Endothelial cell of umbilical vein (primary cell): ENCODE measurements around the gene RRP1B. TPM values are rescaled to one million over a fixed set of nuclear protein-coding genes. Genes with fewer than 3 reads are reported as not detected.

Source experiments
- BruUV-seq: library from RNA; stranded (reverse); fragments of 400-500 nt; replicated peaks from 2 replicates; lab custom pipeline; 2021; lab: Mats Ljungman, UMichigan
- CTCF ChIA-PET: fragments of 300-600, 350-600 bp; sonication (Branson Sonifier 250); formaldehyde crosslinking; loops from one replicate; lab custom pipeline; 2021; ENCODE audit warnings: antibody characterized with exemption, inconsistent platforms; lab: Charles Lee
- POLR2A ChIA-PET: fragments of 300-600, 350-600 bp; sonication (Branson Sonifier 250); formaldehyde crosslinking; loops from one replicate; lab custom pipeline; 2021; ENCODE audit warnings: antibody characterized with exemption, inconsistent platforms; lab: Charles Lee
- DNase-seq: peaks from one replicate; pipeline ENCODE4 v3.0.0-alpha.2; 2011; ENCODE audit warnings: low read depth, low spot score
- FAIRE-seq: peaks from 2 replicates; lab custom pipeline; 2011; peaks lifted over from hg19 to GRCh38; lab: Jason Lieb, UNC
- H2AFZ ChIP-seq: 2 replicates; pipeline ENCODE4 v1.6.0; 2012; ENCODE audit warnings: low read depth, low read length, control low read depth, inconsistent platforms
- H3K27ac ChIP-seq: 2 replicates; pipeline ENCODE4 v1.5.1; 2011; ENCODE audit warnings: low read depth, mild to moderate bottlenecking, control low read depth, low read length, moderate library complexity; ENCODE audit not compliant: insufficient read depth
- H3K27me3 ChIP-seq, 2 experiments: 2 replicates each; pipeline versions ENCODE4 v1.6.0 to v1.6.1; 2011; ENCODE audit warnings: low read length in 2 of 2, mixed read lengths in 1 of 2; ENCODE audit not compliant: control insufficient read depth in 2 of 2, insufficient read depth in 2 of 2
- H3K36me3 ChIP-seq, 2 experiments: 2 replicates in 1 of 2; 3 replicates in 1 of 2; pipeline ENCODE4 v1.5.1; 2011; ENCODE audit warnings: low read length in 2 of 2, mild to moderate bottlenecking in 1 of 2, moderate library complexity in 1 of 2; ENCODE audit not compliant: control insufficient read depth in 2 of 2, insufficient read depth in 2 of 2; ENCODE audit errors: extremely low read depth in 1 of 2
- H3K4me1 ChIP-seq: 3 replicates; pipeline ENCODE4 v1.5.1; 2011; ENCODE audit warnings: mild to moderate bottlenecking, low read length; ENCODE audit not compliant: control insufficient read depth, insufficient read depth; ENCODE audit errors: extremely low read depth
- H3K4me2 ChIP-seq: 2 replicates; pipeline ENCODE4 v1.6.1; 2011; ENCODE audit warnings: low read length, control low read depth, mixed read lengths; ENCODE audit not compliant: insufficient read depth
- H3K4me3 ChIP-seq, 3 experiments: fragments of 200-600 bp in 1 of 3; sonication (generic), shearing (Covaris generic) in 1 of 3; replicated peaks in 1 of 3; 2 replicates each; pipeline ENCODE4 v1.5.1; 2011 to 2016; ENCODE audit warnings: control low read depth in 3 of 3, low read length in 3 of 3, mild to moderate bottlenecking in 2 of 3, inconsistent platforms in 1 of 3, low read depth in 1 of 3, moderate library complexity in 1 of 3; ENCODE audit not compliant: insufficient read depth in 1 of 3
- H3K79me2 ChIP-seq: 2 replicates; pipeline ENCODE4 v1.6.0; 2012; ENCODE audit warnings: low read length, inconsistent platforms; ENCODE audit not compliant: control insufficient read depth, insufficient read depth
- H3K9ac ChIP-seq: replicated peaks from 2 replicates; pipeline ENCODE3; 2011; ENCODE audit warnings: low read length, control low read depth; ENCODE audit not compliant: insufficient read depth; ENCODE audit errors: extremely low read depth
- H3K9me1 ChIP-seq: replicated peaks from 3 replicates; pipeline ENCODE4 v1.6.0; 2011; ENCODE audit warnings: mild to moderate bottlenecking, low read length; ENCODE audit not compliant: control insufficient read depth, insufficient read depth; ENCODE audit errors: extremely low read depth
- H3K9me3 ChIP-seq: replicated peaks from 2 replicates; pipeline ENCODE4 v1.5.1; 2012; ENCODE audit warnings: low read length, inconsistent platforms; ENCODE audit not compliant: control insufficient read depth, insufficient read depth
- H4K20me1 ChIP-seq: replicated peaks from 2 replicates; pipeline ENCODE3; 2011; ENCODE audit warnings: mild to moderate bottlenecking, low read length; ENCODE audit not compliant: control insufficient read depth, insufficient read depth; ENCODE audit errors: extremely low read depth
- EZH2 ChIP-seq: IDR thresholded peaks from 2 replicates; pipeline ENCODE4 v1.6.1; 2012; ENCODE audit warnings: borderline replicate concordance, low read depth, mild to moderate bottlenecking, moderate library complexity, low read length, inconsistent platforms; ENCODE audit not compliant: severe bottlenecking
- FOS ChIP-seq: IDR thresholded peaks from 2 replicates; pipeline ENCODE4 v1.6.1; 2011; ENCODE audit warnings: mild to moderate bottlenecking, low read length, moderate library complexity, borderline replicate concordance; ENCODE audit not compliant: insufficient read depth
- GATA2 ChIP-seq: IDR thresholded peaks from 2 replicates; pipeline ENCODE4 v1.7.0; 2011; ENCODE audit warnings: low read depth, mild to moderate bottlenecking, moderate library complexity, mixed read lengths, low read length; ENCODE audit not compliant: insufficient read length, insufficient read depth
- JUN ChIP-seq: IDR thresholded peaks from 2 replicates; pipeline ENCODE4 v1.6.1; 2011; ENCODE audit warnings: borderline replicate concordance, low read depth; ENCODE audit not compliant: insufficient read length, insufficient read depth
- MAX ChIP-seq: IDR thresholded peaks from 2 replicates; pipeline ENCODE4 v1.6.1; 2011; ENCODE audit not compliant: insufficient read depth, insufficient read length
- MYC ChIP-seq: IDR thresholded peaks from one replicate; pipeline ENCODE4 v1.6.1; 2011; ENCODE audit warnings: mild to moderate bottlenecking, low read depth, low read length
- POLR2A ChIP-seq: IDR thresholded peaks from 2 replicates; pipeline ENCODE4 v1.6.1; 2012; ENCODE audit warnings: low read depth, mild to moderate bottlenecking, control low read depth, low read length
- POLR2AphosphoS5 ChIP-seq: IDR thresholded peaks from 2 replicates; pipeline ENCODE4 v1.6.1; 2012; ENCODE audit warnings: low read depth, mild to moderate bottlenecking, control low read depth, low read length, moderate library complexity; ENCODE audit not compliant: insufficient read depth
- dilution Hi-C: fragments of 300-500 bp; cut with MboI; formaldehyde crosslinking; loops from one replicate; pipeline ENCODE4 v1.15.0; 2019; ENCODE audit warnings: low sequenced_read_pairs; ENCODE audit not compliant: extremely low pct_ligation_motif_present
- intact Hi-C: fragments of 100-400 bp; cut with micrococcal nuclease; formaldehyde crosslinking; loops from one replicate; pipeline ENCODE4 v1.10.0; 2022
- polyA plus RNA-seq, 4 experiments: library from polyadenylated mRNA; depleted of rRNA in 3 of 4; stranded (reverse) in 3 of 4; unstranded in 1 of 4; fragments of >200 nt; gene quantifications; 2 replicates each; pipeline versions ENCODE4 v1.2.1 to v1.2.3, GENCODE V29; 2011 to 2012; ENCODE audit warnings: missing spikeins in 1 of 4
- total RNA-seq: library from RNA; stranded (reverse); gene quantifications from 2 replicates; pipeline ENCODE4 v1.2.3, GENCODE V29; 2021
- TF ChIP-seq, protein P1 (sequence below), 2 donors: IDR thresholded peaks; 1 replicate in 1 of 2; 2 replicates in 1 of 2; pipeline ENCODE4 v1.5.1; 2011; ENCODE audit warnings: low read length in 2 of 2, mild to moderate bottlenecking in 2 of 2, moderate library complexity in 2 of 2, control low read depth in 1 of 2, inconsistent platforms in 1 of 2, low read depth in 1 of 2; ENCODE audit not compliant: insufficient read depth in 1 of 2; ENCODE audit errors: extremely low read depth in 1 of 2

RRP1B gene
- total and polyA plus RNA-seq, 2 donors (not counting 3 experiments of a cell fraction or from before 2014, with no cell fraction given) = 13.0 to 39.9 TPM

- no peaks in the 10 kb centered on the region for H3K9me3 ChIP-seq
- TF ChIP-seq MAX (no peak), MYC (no peak), POLR2A (no peak), JUN (no peak), GATA2 (no peak), EZH2 (no peak), FOS (no peak), POLR2AphosphoS5 (no peak)
- TF ChIP-seq, protein P1, sequence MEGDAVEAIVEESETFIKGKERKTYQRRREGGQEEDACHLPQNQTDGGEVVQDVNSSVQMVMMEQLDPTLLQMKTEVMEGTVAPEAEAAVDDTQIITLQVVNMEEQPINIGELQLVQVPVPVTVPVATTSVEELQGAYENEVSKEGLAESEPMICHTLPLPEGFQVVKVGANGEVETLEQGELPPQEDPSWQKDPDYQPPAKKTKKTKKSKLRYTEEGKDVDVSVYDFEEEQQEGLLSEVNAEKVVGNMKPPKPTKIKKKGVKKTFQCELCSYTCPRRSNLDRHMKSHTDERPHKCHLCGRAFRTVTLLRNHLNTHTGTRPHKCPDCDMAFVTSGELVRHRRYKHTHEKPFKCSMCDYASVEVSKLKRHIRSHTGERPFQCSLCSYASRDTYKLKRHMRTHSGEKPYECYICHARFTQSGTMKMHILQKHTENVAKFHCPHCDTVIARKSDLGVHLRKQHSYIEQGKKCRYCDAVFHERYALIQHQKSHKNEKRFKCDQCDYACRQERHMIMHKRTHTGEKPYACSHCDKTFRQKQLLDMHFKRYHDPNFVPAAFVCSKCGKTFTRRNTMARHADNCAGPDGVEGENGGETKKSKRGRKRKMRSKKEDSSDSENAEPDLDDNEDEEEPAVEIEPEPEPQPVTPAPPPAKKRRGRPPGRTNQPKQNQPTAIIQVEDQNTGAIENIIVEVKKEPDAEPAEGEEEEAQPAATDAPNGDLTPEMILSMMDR (IDR thresholded peaks at IDR 0.05; ENCODE audit: extremely low read depth in 1 of 2, insufficient read depth in 1 of 2, low read depth in 1 of 2, low read length in 2 of 2) = no peak
- CTCF ChIA-PET = no interaction called here
Measured at GRCh38 chr21:43690346-43690745, 31.0 kb downstream of the RRP1B start.

More at GRCh38 chr21:43690346-43690745, 31.0 kb downstream of the RRP1B start:
- H3K4me2 ChIP-seq = no peak overlapping the region
- dilution Hi-C loops (no loop called here), intact Hi-C loops (no loop called here)
- no peaks in the 10 kb centered on the region for H4K20me1 ChIP-seq
- H2AFZ ChIP-seq = no peak overlapping the region
- no peak for FAIRE-seq
- no peak overlapping the region for H3K27ac ChIP-seq
- no peaks in the 10 kb centered on the region for H3K27me3 ChIP-seq
- H3K4me3 ChIP-seq = no peak overlapping the region
- peaks cover 23 to 60% of the 10 kb centered on the region in 2 experiments for H3K36me3 ChIP-seq
- no peak for DNase-seq
- H3K79me2 ChIP-seq = no peaks in the 10 kb centered on the region
- no peaks in the 10 kb centered on the region for H3K4me1 ChIP-seq
- POLR2A ChIA-PET = no interaction called here
- H3K9me1 ChIP-seq = no peaks in the 10 kb centered on the region
- BruUV-seq = no TSS peak
- no peak overlapping the region for H3K9ac ChIP-seq
